GM12878 (cell line): Measurements from ENCODE around the gene AK5.

Experiments used
- FOS ChIP-seq: IDR thresholded peaks from 3 replicates; pipeline ENCODE4 v1.6.1; 2011; ENCODE audit warnings: borderline replicate concordance; ENCODE audit not compliant: insufficient read length; ENCODE audit errors: extremely low read depth
- POLR2A ChIP-seq: IDR thresholded peaks from 2 replicates; pipeline ENCODE4 v1.6.1; 2011; ENCODE audit warnings: low read depth, mild to moderate bottlenecking, low read length
- RAD21 ChIP-seq: IDR thresholded peaks from 2 replicates; pipeline ENCODE4 v1.6.1; 2011; ENCODE audit warnings: mild to moderate bottlenecking, low read depth, low read length, moderate library complexity; ENCODE audit not compliant: insufficient read depth
- REST ChIP-seq: IDR thresholded peaks from 2 replicates; pipeline ENCODE4 v1.6.1; 2012; ENCODE audit warnings: mild to moderate bottlenecking, low read depth, low read length

GRCh38 chr1:77498918-77499317 is 217.1 kb downstream of the AK5 start:
- TF ChIP-seq POLR2A (no peak), REST (no peak), FOS (no peak), RAD21 (no peak)
